Measurements from ENCODE around the gene RARRES1.

The RARRES1 gene

GRCh38 chr3:158683230-158683962 is 48.9 kb downstream of the RARRES1 start:
- DNase-seq = no peak

GRCh38 chr3:158680861-158681260 is 51.4 kb downstream of the RARRES1 start:
- DNase-seq = no peak

GRCh38 chr3:158679547-158680000 is 52.7 kb downstream of the RARRES1 start:
- no peak for DNase-seq

GRCh38 chr3:158678687-158679086 is 53.6 kb downstream of the RARRES1 start:
- DNase-seq = no peak

GRCh38 chr3:158672215-158673176 is 59.8 kb downstream of the RARRES1 start, which contains the start of gene LXN:
TSS of gene LXN (minus strand) at chr3:158672648. CDS start at chr3:158672478, 170 bp downstream.
- no peak for DNase-seq

- no peak for DNase-seq
Measured at GRCh38 chr3:158671821-158672214, 60.4 kb downstream of the RARRES1 start.

- no peak for DNase-seq
Measured at GRCh38 chr3:158668506-158668905, 63.8 kb downstream of the RARRES1 start.

GRCh38 chr3:158666416-158666815 is 65.8 kb downstream of the RARRES1 start:
- no peak for DNase-seq

GRCh38 chr3:158663832-158664231 is 68.4 kb downstream of the RARRES1 start:
- no peak for DNase-seq

- no peak for DNase-seq
Measured at GRCh38 chr3:158663246-158663645, 69.0 kb downstream of the RARRES1 start.

GRCh38 chr3:158660711-158661110 is 71.5 kb downstream of the RARRES1 start:
- no peak for DNase-seq

GRCh38 chr3:158659454-158660237 is 72.6 kb downstream of the RARRES1 start:
- no peak for DNase-seq

- DNase-seq = no peak
Measured at GRCh38 chr3:158658889-158659288, 73.4 kb downstream of the RARRES1 start.

- no peak for DNase-seq
Measured at GRCh38 chr3:158652463-158652862, 79.8 kb downstream of the RARRES1 start.

GRCh38 chr3:158651192-158651591 is 81.1 kb downstream of the RARRES1 start:
- no peak for DNase-seq

- no peak for DNase-seq
Measured at GRCh38 chr3:158649791-158650190, 82.5 kb downstream of the RARRES1 start.

All from NCI-H748 treated with DMSO at 0.1 percent for 48 hours (cell line).